ENCODE measurements around the gene SLC22A12. TPM values are rescaled to one million over a fixed set of nuclear protein-coding genes. Genes with fewer than 3 reads are reported as not detected.

The SLC22A12 gene
- polyA plus RNA-seq, 1 donor from 2014 or later: not detected

DNA sequence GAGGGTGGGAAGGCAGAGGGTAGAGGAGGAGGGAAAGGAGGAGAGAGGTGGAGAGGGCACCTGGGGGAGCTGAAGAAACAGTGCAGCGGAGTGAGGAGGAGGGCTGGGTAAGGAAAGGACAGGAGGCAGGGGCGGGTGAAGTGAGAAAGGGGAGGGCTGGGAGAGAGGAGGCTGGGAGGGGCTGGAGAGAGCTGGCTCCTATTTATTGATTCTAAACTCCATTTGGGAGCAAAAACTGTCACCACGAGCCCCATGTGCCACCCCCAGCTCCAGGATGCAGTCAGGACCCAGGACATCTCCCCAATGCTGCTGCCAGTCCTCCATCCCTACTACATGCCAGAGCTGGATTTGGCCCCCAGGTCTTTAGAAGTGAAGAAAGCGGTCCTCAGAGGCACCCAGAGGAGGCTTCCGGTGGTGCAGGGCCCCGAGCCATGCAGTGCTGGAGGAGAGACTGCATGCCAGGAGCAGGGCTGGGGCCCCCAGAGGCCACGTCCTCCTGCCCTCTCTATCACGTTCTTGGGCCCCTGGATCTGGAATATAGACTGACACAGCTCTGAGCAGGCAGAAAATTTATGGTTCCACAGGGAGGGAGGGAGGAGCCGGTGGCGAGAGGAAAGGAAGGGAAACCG, 53.7 kb downstream of the SLC22A12 start:
- TF ChIP-seq EZH2 (IDR thresholded peaks at IDR 0.05; ENCODE audit: borderline replicate concordance, insufficient read depth, low read length, poor library complexity, severe bottlenecking): no peak
- TF ChIP-seq, protein P1, sequence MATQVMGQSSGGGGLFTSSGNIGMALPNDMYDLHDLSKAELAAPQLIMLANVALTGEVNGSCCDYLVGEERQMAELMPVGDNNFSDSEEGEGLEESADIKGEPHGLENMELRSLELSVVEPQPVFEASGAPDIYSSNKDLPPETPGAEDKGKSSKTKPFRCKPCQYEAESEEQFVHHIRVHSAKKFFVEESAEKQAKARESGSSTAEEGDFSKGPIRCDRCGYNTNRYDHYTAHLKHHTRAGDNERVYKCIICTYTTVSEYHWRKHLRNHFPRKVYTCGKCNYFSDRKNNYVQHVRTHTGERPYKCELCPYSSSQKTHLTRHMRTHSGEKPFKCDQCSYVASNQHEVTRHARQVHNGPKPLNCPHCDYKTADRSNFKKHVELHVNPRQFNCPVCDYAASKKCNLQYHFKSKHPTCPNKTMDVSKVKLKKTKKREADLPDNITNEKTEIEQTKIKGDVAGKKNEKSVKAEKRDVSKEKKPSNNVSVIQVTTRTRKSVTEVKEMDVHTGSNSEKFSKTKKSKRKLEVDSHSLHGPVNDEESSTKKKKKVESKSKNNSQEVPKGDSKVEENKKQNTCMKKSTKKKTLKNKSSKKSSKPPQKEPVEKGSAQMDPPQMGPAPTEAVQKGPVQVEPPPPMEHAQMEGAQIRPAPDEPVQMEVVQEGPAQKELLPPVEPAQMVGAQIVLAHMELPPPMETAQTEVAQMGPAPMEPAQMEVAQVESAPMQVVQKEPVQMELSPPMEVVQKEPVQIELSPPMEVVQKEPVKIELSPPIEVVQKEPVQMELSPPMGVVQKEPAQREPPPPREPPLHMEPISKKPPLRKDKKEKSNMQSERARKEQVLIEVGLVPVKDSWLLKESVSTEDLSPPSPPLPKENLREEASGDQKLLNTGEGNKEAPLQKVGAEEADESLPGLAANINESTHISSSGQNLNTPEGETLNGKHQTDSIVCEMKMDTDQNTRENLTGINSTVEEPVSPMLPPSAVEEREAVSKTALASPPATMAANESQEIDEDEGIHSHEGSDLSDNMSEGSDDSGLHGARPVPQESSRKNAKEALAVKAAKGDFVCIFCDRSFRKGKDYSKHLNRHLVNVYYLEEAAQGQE (IDR thresholded peaks at IDR 0.05; ENCODE audit: borderline replicate concordance): no peak
- no peak for TF ChIP-seq POLR2AphosphoS5 (IDR thresholded peaks at IDR 0.05)
- no peak for TF ChIP-seq RAD21 (conservative IDR thresholded peaks at IDR 0.05)
- TF ChIP-seq, protein P2, sequence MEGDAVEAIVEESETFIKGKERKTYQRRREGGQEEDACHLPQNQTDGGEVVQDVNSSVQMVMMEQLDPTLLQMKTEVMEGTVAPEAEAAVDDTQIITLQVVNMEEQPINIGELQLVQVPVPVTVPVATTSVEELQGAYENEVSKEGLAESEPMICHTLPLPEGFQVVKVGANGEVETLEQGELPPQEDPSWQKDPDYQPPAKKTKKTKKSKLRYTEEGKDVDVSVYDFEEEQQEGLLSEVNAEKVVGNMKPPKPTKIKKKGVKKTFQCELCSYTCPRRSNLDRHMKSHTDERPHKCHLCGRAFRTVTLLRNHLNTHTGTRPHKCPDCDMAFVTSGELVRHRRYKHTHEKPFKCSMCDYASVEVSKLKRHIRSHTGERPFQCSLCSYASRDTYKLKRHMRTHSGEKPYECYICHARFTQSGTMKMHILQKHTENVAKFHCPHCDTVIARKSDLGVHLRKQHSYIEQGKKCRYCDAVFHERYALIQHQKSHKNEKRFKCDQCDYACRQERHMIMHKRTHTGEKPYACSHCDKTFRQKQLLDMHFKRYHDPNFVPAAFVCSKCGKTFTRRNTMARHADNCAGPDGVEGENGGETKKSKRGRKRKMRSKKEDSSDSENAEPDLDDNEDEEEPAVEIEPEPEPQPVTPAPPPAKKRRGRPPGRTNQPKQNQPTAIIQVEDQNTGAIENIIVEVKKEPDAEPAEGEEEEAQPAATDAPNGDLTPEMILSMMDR (IDR thresholded peaks at IDR 0.05; ENCODE audit: poor library complexity, severe bottlenecking): peak; percentile 43
- TF ChIP-seq SMC3 (conservative IDR thresholded peaks at IDR 0.05; ENCODE audit: poor library complexity): peak; percentile 12
- Histone ChIP-seq H3F3A (ENCODE audit: insufficient read depth, low read length, poor library complexity, severe bottlenecking) (no peaks in the 10 kb centered on the region), H3K27me3 (ENCODE audit: insufficient read depth, low read depth, low read length) (no peaks in the 10 kb centered on the region), H3K4me3 (ENCODE audit: low read length) (peak overlapping the region; percentile 89), H3K9me3 (ENCODE audit: low read length) (no peaks in the 10 kb centered on the region), H3K79me2 (replicated peaks; ENCODE audit: insufficient read depth, low read length) (peaks cover 21% of the 10 kb centered on the region), H3K36me3 (ENCODE audit: insufficient read depth, low read length) (no peaks in the 10 kb centered on the region), H3K9ac (ENCODE audit: low read length) (peak overlapping the region; percentile 86), H3K4me2 (ENCODE audit: low read length) (no peak overlapping the region), H2AFZ (ENCODE audit: low read depth, low read length) (no peak overlapping the region), H3K27ac (ENCODE audit: low read length) (no peak overlapping the region), H3K9me2 (ENCODE audit: insufficient read depth, low read length) (no peaks in the 10 kb centered on the region), H4K20me1 (ENCODE audit: insufficient read depth) (no peaks in the 10 kb centered on the region)

DNA sequence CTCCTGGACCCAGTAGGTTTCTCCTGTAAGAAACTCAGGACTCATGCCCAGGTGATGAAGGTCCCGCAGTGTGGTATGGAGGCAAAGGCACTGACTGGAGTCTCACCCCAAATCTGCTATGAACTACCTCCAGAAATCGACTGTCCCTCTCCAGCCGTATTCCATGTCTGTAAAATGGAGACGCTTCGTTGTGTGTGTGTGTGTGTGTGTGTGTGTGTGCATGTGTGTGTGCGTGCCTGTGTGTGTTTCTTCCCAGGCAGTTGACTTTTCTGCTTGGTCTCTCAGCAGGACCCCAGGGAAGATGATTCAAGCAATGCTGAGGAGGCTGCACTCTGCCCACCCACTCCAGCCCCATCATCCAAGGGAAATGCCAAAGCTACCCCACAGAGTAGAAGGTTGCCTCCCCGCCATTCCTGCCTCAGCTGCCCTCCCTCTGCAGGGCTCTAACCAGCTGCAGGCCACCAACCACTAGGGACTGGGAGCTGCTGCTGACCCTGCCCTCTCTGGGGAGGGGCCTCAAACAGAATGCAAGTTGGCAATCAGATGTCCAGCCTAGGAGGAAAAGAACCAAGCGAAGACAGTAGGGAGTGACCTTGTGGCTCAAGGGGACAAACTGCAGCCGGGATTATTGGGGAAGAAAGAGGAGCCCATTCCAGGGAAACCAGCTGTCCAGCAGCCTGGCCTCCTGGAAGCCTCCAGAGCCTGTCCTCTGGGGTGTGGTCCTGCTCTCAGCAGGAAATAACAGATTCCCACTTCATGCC, 56.2 kb downstream of the SLC22A12 start:
- no peaks in the 10 kb centered on the region for H4K20me1 ChIP-seq (ENCODE audit: insufficient read depth)
- H3K79me2 ChIP-seq (replicated peaks; ENCODE audit: insufficient read depth, low read length): peaks cover 5% of the 10 kb centered on the region
- H3F3A ChIP-seq (ENCODE audit: insufficient read depth, low read length, poor library complexity, severe bottlenecking): no peaks in the 10 kb centered on the region
- H3K36me3 ChIP-seq (ENCODE audit: insufficient read depth, low read length): no peaks in the 10 kb centered on the region
- H3K9me2 ChIP-seq (ENCODE audit: insufficient read depth, low read length): no peaks in the 10 kb centered on the region
- no peaks in the 10 kb centered on the region for H3K9me3 ChIP-seq (ENCODE audit: low read length)
- TF ChIP-seq RAD21 (conservative IDR thresholded peaks at IDR 0.05): no peak
- TF ChIP-seq EZH2 (IDR thresholded peaks at IDR 0.05; ENCODE audit: borderline replicate concordance, insufficient read depth, low read length, poor library complexity, severe bottlenecking): no peak
- TF ChIP-seq SMC3 (conservative IDR thresholded peaks at IDR 0.05; ENCODE audit: poor library complexity): no peak
- TF ChIP-seq EP300 (conservative IDR thresholded peaks at IDR 0.05; ENCODE audit: poor library complexity, severe bottlenecking): no peak
- TF ChIP-seq, protein P1 (IDR thresholded peaks at IDR 0.05; ENCODE audit: borderline replicate concordance): no peak
- TF ChIP-seq TAF1 (IDR thresholded peaks at IDR 0.05; ENCODE audit: low read depth): no peak
- no peak for TF ChIP-seq POLR2AphosphoS5 (IDR thresholded peaks at IDR 0.05)
- TF ChIP-seq, protein P2 (IDR thresholded peaks at IDR 0.05; ENCODE audit: poor library complexity, severe bottlenecking): no peak
- no peak for TF ChIP-seq MXI1 (conservative IDR thresholded peaks at IDR 0.05; ENCODE audit: poor library complexity, severe bottlenecking)
- H3K9ac ChIP-seq (ENCODE audit: low read length): no peak overlapping the region
- no peak overlapping the region for H3K4me3 ChIP-seq (ENCODE audit: low read length)
- H2AFZ ChIP-seq (ENCODE audit: low read depth, low read length): no peak overlapping the region
- H3K27ac ChIP-seq (ENCODE audit: low read length): no peak overlapping the region
- H3K27me3 ChIP-seq (ENCODE audit: insufficient read depth, low read depth, low read length): no peaks in the 10 kb centered on the region
- H3K4me2 ChIP-seq (ENCODE audit: low read length): no peak overlapping the region
